ENCODE results near the gene TIGD3. TPM values are rescaled to one million over a fixed set of nuclear protein-coding genes. Genes with fewer than 3 reads are reported as not detected.
A peak's percentile ranks its signal among the peaks of the same experiment; 100 is the strongest.

The TIGD3 gene
- total RNA-seq, 2 donors from 2014 or later: 0.99 to 1.0 TPM

DNA sequence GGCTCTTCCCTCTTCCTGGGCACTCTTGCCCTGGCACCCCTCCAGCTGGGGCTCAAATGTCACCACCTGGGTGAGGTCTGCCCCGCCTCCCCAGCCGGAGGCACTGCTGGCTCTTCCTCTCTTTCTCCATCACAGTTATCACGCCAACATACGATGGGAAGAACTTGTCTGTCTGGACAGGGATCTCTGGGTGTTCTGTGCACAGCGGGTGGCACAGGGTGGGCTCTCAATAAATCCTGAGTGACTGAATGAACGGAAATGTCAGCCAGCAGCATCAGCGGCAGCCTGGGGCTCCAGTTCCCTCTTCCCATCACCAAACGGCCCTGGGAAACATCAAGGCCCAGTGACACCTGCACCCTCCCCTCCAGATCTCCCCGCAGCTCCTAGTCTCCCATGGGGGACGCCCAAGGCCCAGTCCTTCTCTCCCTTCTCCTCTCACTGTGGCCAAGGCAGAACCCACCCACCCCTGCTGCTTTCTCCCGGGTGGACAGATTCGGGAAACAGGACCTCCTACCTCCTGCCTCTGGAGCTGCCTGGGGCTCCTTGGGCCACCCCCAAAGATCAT, 28.3 kb downstream of the TIGD3 start:
- WGBS, 2 experiments (ENCODE audit: insufficient coverage in 1 of 2, insufficient read length in 1 of 2): 84 to 95% methylated on average over 4 to 12 of the region's 12 CpGs
- peak overlapping the region; percentile 38 for H3K9ac ChIP-seq (ENCODE audit: extremely low read depth, low read length, poor library complexity, severe bottlenecking)
- Mint-ChIP-seq H3K27ac (peak overlapping the region; percentile 96), H3K9me3 (no peaks in the 10 kb centered on the region), H3K4me1 (peaks cover 23% of the 10 kb centered on the region), H3K4me3 (peak overlapping the region; percentile 47), H3K27me3 (ENCODE audit: insufficient read depth) (no peaks in the 10 kb centered on the region), H3K36me3 (ENCODE audit: low read depth) (no peaks in the 10 kb centered on the region)
- TF ChIP-seq, protein P1, sequence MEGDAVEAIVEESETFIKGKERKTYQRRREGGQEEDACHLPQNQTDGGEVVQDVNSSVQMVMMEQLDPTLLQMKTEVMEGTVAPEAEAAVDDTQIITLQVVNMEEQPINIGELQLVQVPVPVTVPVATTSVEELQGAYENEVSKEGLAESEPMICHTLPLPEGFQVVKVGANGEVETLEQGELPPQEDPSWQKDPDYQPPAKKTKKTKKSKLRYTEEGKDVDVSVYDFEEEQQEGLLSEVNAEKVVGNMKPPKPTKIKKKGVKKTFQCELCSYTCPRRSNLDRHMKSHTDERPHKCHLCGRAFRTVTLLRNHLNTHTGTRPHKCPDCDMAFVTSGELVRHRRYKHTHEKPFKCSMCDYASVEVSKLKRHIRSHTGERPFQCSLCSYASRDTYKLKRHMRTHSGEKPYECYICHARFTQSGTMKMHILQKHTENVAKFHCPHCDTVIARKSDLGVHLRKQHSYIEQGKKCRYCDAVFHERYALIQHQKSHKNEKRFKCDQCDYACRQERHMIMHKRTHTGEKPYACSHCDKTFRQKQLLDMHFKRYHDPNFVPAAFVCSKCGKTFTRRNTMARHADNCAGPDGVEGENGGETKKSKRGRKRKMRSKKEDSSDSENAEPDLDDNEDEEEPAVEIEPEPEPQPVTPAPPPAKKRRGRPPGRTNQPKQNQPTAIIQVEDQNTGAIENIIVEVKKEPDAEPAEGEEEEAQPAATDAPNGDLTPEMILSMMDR (conservative IDR thresholded peaks at IDR 0.05): no peak
- peak overlapping the region; percentile 23 for H3K4me3 ChIP-seq (ENCODE audit: low read length)
- DNase-seq: no peak
- H3K27ac ChIP-seq (ENCODE audit: low read depth, low read length): peak overlapping the region; percentile 50
- H3K36me3 ChIP-seq (ENCODE audit: control insufficient read depth, insufficient read depth, low read length): no peaks in the 10 kb centered on the region
- peaks cover 6% of the 10 kb centered on the region for H3K4me1 ChIP-seq (ENCODE audit: control insufficient read depth, insufficient read depth, low read length)
- H3K27me3 ChIP-seq (ENCODE audit: control insufficient read depth, insufficient read depth, low read length, poor library complexity, severe bottlenecking): no peaks in the 10 kb centered on the region
- no peaks in the 10 kb centered on the region for H3K9me3 ChIP-seq (ENCODE audit: control insufficient read depth, low read length)

DNA sequence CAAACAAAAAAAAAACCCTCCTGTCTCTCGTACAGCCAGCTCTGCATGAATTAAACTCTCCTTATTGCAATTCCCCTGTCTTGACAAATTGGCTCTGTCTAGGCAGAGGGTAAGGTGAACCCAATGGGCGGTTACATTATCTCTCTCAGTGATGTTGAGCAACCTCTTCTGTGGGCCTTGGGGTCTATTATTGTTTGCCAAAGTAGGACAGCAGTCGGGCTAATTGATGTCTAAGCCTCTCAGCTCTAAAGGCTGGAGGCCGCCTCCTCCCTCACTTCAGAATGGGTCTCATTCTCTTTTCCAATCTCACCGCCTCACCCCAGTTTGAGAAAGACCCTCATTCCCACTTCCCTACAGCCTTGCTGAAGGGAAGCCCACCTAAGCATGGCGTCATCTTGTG, 29.2 kb downstream of the TIGD3 start:
- Histone ChIP-seq H3K4me1 (ENCODE audit: control insufficient read depth, insufficient read depth, low read length) (peaks cover 6% of the 10 kb centered on the region), H3K36me3 (ENCODE audit: control insufficient read depth, insufficient read depth, low read length) (no peaks in the 10 kb centered on the region), H3K27ac (ENCODE audit: low read depth, low read length) (no peak overlapping the region), H3K9ac (ENCODE audit: extremely low read depth, low read length, poor library complexity, severe bottlenecking) (no peak overlapping the region), H3K4me3 (ENCODE audit: low read length) (no peak overlapping the region), H3K9me3 (ENCODE audit: control insufficient read depth, low read length) (no peaks in the 10 kb centered on the region), H3K27me3 (ENCODE audit: control insufficient read depth, insufficient read depth, low read length, poor library complexity, severe bottlenecking) (no peaks in the 10 kb centered on the region)
- H3K4me3 Mint-ChIP-seq: no peak overlapping the region
- TF ChIP-seq, protein P1 (conservative IDR thresholded peaks at IDR 0.05): no peak
- H3K27me3 Mint-ChIP-seq (ENCODE audit: insufficient read depth): no peaks in the 10 kb centered on the region
- DNase-seq: peak; percentile 31
- peak overlapping the region; percentile 74 for H3K27ac Mint-ChIP-seq
- peaks cover 20% of the 10 kb centered on the region for H3K4me1 Mint-ChIP-seq
- peaks cover 2% of the 10 kb centered on the region for H3K36me3 Mint-ChIP-seq (ENCODE audit: low read depth)
- WGBS, 2 experiments (ENCODE audit: insufficient coverage in 1 of 2, insufficient read length in 1 of 2): 90 to 97% methylated on average over 5 to 6 of the region's 6 CpGs
- H3K9me3 Mint-ChIP-seq: no peaks in the 10 kb centered on the region

DNA sequence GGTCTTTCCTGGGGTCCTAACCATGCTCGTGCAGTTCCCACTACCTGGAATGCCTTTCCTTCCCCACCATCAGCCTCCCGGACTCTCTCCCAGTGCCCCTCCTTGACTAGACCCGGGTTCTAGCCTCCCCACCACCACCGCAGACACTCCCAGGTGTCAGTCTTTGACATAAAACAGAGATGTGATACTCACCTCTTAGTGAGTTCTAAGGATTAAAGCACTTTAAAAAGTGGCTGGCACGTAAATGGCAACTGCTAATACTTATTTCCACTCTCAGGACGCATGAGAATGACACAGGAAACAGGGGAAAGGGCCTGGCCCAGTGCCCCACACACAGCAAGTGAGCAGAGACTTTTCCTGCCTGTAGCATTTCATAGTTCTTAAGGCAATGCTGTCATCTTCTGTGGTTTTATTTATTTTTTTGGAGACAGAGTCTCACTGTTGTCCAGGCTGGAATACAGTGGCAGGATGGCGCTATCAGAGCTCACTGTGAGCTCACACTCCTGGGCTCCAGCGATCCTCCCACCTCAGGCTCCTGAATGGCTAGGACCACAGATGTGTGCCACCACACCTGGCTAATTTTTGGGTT, 29.8 kb downstream of the TIGD3 start:
- H3K4me3 Mint-ChIP-seq: no peak overlapping the region
- peak; percentile 35 for DNase-seq
- H3K27ac Mint-ChIP-seq: no peak overlapping the region
- no peaks in the 10 kb centered on the region for H3K36me3 ChIP-seq (ENCODE audit: control insufficient read depth, insufficient read depth, low read length)
- TF ChIP-seq, protein P1 (conservative IDR thresholded peaks at IDR 0.05): no peak
- no peaks in the 10 kb centered on the region for H3K9me3 ChIP-seq (ENCODE audit: control insufficient read depth, low read length)
- H3K4me1 ChIP-seq (ENCODE audit: control insufficient read depth, insufficient read depth, low read length): peaks cover 6% of the 10 kb centered on the region
- no peak overlapping the region for H3K27ac ChIP-seq (ENCODE audit: low read depth, low read length)
- no peak overlapping the region for H3K4me3 ChIP-seq (ENCODE audit: low read length)
- no peaks in the 10 kb centered on the region for H3K27me3 ChIP-seq (ENCODE audit: control insufficient read depth, insufficient read depth, low read length, poor library complexity, severe bottlenecking)
- H3K36me3 Mint-ChIP-seq (ENCODE audit: low read depth): peaks cover 4% of the 10 kb centered on the region
- no peaks in the 10 kb centered on the region for H3K27me3 Mint-ChIP-seq (ENCODE audit: insufficient read depth)
- H3K9ac ChIP-seq (ENCODE audit: extremely low read depth, low read length, poor library complexity, severe bottlenecking): no peak overlapping the region
- H3K9me3 Mint-ChIP-seq: no peaks in the 10 kb centered on the region
- H3K4me1 Mint-ChIP-seq: peaks cover 22% of the 10 kb centered on the region
- 90 to 94% methylated on average over 7 to 8 of the region's 8 CpGs for WGBS, 2 experiments (ENCODE audit: insufficient coverage in 1 of 2, insufficient read length in 1 of 2)

All from endodermal cell (in vitro differentiated cells).